Vagina (tissue), 2 donors: ENCODE measurements around the gene PTPRE. TPM values are rescaled to one million over a fixed set of nuclear protein-coding genes. Genes with fewer than 3 reads are reported as not detected.

Experiments used
- DNase-seq, 2 donors: peaks; one replicate each; pipeline ENCODE4 v3.0.0-alpha.2; 2017; ENCODE audit errors: extremely low spot score in 2 of 2
- H3K27ac ChIP-seq: fragments of 200-600 bp; sonication (generic); one replicate; pipeline ENCODE4 v1.5.1; 2019
- H3K27me3 ChIP-seq: fragments of 200-600 bp; sonication (generic); one replicate; pipeline ENCODE4 v1.5.1; 2019
- H3K36me3 ChIP-seq, 2 donors: fragments of 200-600 bp; sonication (generic); one replicate each; pipeline ENCODE4 v1.5.1; 2017 to 2019
- H3K4me1 ChIP-seq: fragments of 200-600 bp; sonication (generic); one replicate; pipeline ENCODE4 v1.5.1; 2019
- H3K4me3 ChIP-seq, 2 donors: fragments of 200-600 bp; sonication (generic); 1 replicate in 1 of 2; 2 replicates in 1 of 2; pipeline ENCODE4 v1.5.1; 2016 to 2019
- H3K9me3 ChIP-seq: fragments of 200-600 bp; sonication (generic); one replicate; pipeline ENCODE4 v1.5.1; 2019
- CTCF ChIP-seq, 3 experiments: fragments of 450-650 bp in 2 of 3; fragments of 200-600 bp in 1 of 3; sonication (generic) in 1 of 3; IDR thresholded peaks; one replicate each; pipeline ENCODE4 v1.5.1; 2017 to 2019; ENCODE audit warnings: antibody characterized with exemption in 3 of 3, mild to moderate bottlenecking in 2 of 3, moderate library complexity in 2 of 3
- POLR2A ChIP-seq, 2 donors: fragments of 450-650 bp; IDR thresholded peaks; one replicate each; pipeline ENCODE4 v1.6.1; 2017; ENCODE audit warnings: antibody characterized with exemption in 2 of 2, mild to moderate bottlenecking in 2 of 2, moderate library complexity in 2 of 2
- POLR2AphosphoS5 ChIP-seq, 2 donors: sonication (generic); formaldehyde crosslinking; IDR thresholded peaks; one replicate each; pipeline ENCODE4 v1.9.0; 2017; ENCODE audit warnings: antibody characterized with exemption in 2 of 2, mild to moderate bottlenecking in 2 of 2, low read depth in 1 of 2; ENCODE audit not compliant: insufficient read depth in 1 of 2
- intact Hi-C: fragments of 100-400 bp; cut with DNase I; formaldehyde crosslinking; loops from one replicate; pipeline ENCODE4 v1.15.1; 2023
- total RNA-seq: library from RNA; depleted of rRNA; stranded (reverse); fragments of >200 nt; gene quantifications from one replicate; pipeline ENCODE4 v1.2.3, GENCODE V29; 2016

The PTPRE gene
- total RNA-seq, 1 donor from 2014 or later = 77.6 TPM

DNA sequence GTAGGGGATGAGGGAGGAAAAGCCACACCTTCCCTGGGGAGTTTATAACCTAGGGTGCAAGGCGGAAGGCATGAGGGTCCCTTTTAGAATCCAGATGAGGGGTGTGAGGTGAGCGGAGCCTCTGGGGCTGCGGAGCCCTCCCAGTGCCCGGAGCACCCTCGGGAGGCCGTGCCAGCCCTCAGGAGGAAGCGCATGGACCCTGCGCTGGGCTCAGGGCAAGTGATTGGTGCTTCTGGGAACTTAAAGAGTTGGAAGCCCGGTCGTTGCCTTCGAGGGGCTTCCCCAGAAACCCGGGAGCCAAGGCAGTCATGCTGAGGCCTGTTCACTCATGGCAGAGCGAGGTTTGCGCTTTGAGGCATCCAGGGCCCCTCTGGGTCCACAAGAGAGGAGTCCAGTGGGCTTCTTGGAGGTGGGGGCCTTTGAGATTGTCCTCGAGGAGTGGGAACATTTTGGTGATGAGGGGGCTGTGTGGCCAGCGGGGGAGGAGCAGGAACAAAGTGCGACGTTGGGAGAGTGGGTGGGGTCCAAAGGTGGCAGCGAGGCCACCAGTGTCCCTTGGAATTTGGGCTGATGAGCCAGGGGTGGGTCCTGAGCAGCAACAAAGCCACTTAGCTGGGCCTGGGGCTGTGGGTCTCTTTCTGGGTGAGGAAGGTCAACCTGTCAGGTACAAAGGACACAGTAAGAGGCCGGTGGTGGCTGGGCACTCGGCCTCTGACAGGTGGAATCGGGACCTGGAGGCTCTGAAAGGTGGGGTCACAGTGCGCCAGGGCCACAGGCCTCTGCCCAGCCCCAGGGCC lies 139.5 kb downstream of the PTPRE start:
- H3K27ac ChIP-seq = no peak overlapping the region
- no peak for TF ChIP-seq POLR2A (IDR thresholded peaks at IDR 0.05)
- TF ChIP-seq CTCF (IDR thresholded peaks at IDR 0.05) = no peak
- no peak for TF ChIP-seq POLR2AphosphoS5 (IDR thresholded peaks at IDR 0.05; ENCODE audit: insufficient read depth in 1 of 2, low read depth in 1 of 2)
- H3K4me1 ChIP-seq = peaks cover 18% of the 10 kb centered on the region
- no peaks in the 10 kb centered on the region for H3K27me3 ChIP-seq
- no peak overlapping the region for H3K4me3 ChIP-seq
- H3K9me3 ChIP-seq = no peaks in the 10 kb centered on the region
- DNase-seq = no peak
- intact Hi-C loops = no loop called here
- no peaks in the 10 kb centered on the region for H3K36me3 ChIP-seq

DNA sequence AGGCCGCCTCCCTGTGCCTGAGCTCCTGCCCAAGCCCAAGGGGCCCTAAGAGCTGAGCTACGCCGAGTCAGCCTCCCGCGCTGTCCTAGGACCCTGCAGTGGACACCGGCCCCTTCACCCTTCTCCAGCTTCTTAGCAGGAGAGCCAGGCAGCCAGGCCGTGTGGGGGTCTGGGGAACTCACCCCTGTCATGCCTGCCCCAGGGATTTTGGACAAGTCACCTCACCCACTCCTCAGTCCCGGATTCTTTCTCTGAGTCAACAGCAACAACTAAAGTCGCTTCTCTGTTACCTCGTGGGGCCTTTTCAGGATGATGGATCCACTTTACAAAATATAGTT lies 140.0 kb downstream of the PTPRE start:
- intact Hi-C loops = no loop called here
- no peak overlapping the region for H3K4me3 ChIP-seq
- no peak for DNase-seq
- no peaks in the 10 kb centered on the region for H3K9me3 ChIP-seq
- no peaks in the 10 kb centered on the region for H3K36me3 ChIP-seq
- no peaks in the 10 kb centered on the region for H3K27me3 ChIP-seq
- H3K27ac ChIP-seq = no peak overlapping the region
- TF ChIP-seq CTCF (IDR thresholded peaks at IDR 0.05) (no peak), POLR2AphosphoS5 (IDR thresholded peaks at IDR 0.05; ENCODE audit: insufficient read depth in 1 of 2, low read depth in 1 of 2) (no peak), POLR2A (IDR thresholded peaks at IDR 0.05) (no peak)
- H3K4me1 ChIP-seq = peaks cover 18% of the 10 kb centered on the region

DNA sequence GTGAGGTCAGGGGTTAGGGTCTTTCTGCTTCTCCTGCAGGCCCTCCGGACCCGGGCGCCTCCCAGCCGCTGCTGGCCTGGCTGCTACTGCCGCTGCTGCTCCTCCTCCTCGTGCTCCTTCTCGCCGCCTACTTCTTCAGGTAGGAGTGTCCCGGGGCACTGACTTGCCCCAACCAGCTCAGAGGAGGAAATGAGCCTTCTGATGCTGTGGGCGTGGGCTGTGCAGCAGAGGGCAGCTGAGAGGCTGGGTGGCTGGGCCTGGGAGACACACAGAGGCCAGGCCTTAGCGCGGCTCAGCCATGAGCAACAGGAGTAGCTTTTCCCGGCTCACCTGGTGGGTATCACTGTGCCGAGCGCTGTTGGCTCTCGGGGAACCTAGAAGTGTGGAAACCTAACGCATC lies 140.4 kb downstream of the PTPRE start:
- intact Hi-C loops = no loop called here
- no peak for DNase-seq
- H3K4me3 ChIP-seq = peak overlapping the region in 1 of 2 donors; percentile 39
- TF ChIP-seq POLR2AphosphoS5 (IDR thresholded peaks at IDR 0.05; ENCODE audit: insufficient read depth in 1 of 2, low read depth in 1 of 2) (peak; percentile 68 to 82), CTCF (IDR thresholded peaks at IDR 0.05) (no peak), POLR2A (IDR thresholded peaks at IDR 0.05) (peak in 1 of 2 donors; percentile 64)
- H3K27me3 ChIP-seq = no peaks in the 10 kb centered on the region
- no peaks in the 10 kb centered on the region for H3K36me3 ChIP-seq
- H3K9me3 ChIP-seq = no peaks in the 10 kb centered on the region
- H3K27ac ChIP-seq = peak overlapping the region; percentile 62
- H3K4me1 ChIP-seq = peaks cover 18% of the 10 kb centered on the region

DNA sequence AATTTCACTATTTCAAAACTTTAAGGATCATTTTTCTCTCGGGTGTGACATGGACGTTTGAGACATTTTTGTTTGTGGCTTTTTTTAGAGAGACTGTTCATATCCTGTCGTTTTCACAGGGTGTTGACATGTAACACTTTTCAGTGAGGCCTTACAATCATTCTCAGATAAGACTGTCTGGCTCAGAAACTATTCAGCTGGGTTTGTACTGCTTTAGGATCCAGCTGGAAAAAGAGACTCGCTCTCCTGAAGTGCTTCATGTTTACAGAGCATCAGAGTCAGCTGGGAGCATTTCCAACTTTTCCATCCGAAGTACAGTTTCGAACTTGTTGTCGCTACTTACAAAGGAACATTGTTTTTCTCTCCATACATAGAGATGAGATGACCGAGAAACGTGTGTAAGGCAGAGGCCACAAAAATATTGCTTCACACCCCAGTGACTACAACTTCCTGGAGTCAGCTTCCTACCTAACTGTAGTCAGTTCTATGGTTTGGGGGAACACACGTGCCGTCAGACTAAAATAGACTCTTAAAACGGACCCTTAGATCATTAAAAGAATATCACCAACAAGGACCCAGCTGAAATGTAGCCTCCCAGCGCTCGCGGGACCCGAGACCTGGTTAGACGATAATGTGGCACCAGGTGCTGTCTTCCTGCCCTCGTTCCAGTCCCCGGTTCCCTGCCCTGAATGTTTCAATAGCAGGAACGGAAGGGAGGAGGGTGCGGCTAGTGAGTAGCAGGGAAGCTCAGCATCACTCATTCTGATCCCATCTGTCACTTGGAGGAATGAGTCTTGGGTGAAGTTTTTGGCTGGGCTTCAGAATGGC lies 141.3 kb downstream of the PTPRE start:
- H3K4me3 ChIP-seq = peak overlapping the region; percentile 19 to 39
- DNase-seq = no peak
- intact Hi-C loops = no loop called here
- peak overlapping the region; percentile 62 for H3K27ac ChIP-seq
- TF ChIP-seq CTCF (IDR thresholded peaks at IDR 0.05) (no peak), POLR2A (IDR thresholded peaks at IDR 0.05) (no peak), POLR2AphosphoS5 (IDR thresholded peaks at IDR 0.05; ENCODE audit: insufficient read depth in 1 of 2, low read depth in 1 of 2) (no peak)
- H3K4me1 ChIP-seq = peaks cover 18% of the 10 kb centered on the region
- H3K27me3 ChIP-seq = no peaks in the 10 kb centered on the region
- peaks cover 0 to under 1% of the 10 kb centered on the region in 2 donors for H3K36me3 ChIP-seq
- H3K9me3 ChIP-seq = no peaks in the 10 kb centered on the region
